Measurements from ENCODE around the gene IL17C. TPM values are rescaled to one million over a fixed set of nuclear protein-coding genes. Genes with fewer than 3 reads are reported as not detected.

Gene IL17C
- polyA plus RNA-seq, 6 donors from 2014 or later: 0.39 to 1.3 (median 0.86) TPM; not detected in 2

- ATAC-seq (ENCODE audit: low read depth in 2 of 2): no peak
- H3K9me3 Mint-ChIP-seq: no peaks in the 10 kb centered on the region
- H3K4me1 Mint-ChIP-seq: peaks cover 43 to 54% (median 48%) of the 10 kb centered on the region in 3 donors
- DNase-seq: no peak
- peak overlapping the region in 2 of 6 donors; percentile 58 to 85 for H3K27ac Mint-ChIP-seq
- H3K27me3 Mint-ChIP-seq: no peaks in the 10 kb centered on the region
- peak overlapping the region in 5 of 8 donors; percentile 10 to 47 (median 27) for H3K4me3 Mint-ChIP-seq
- H3K36me3 Mint-ChIP-seq: peaks cover 0 to 12% of the 10 kb centered on the region in 2 donors
Observed at GRCh38 chr16:88646345-88647034, 8.1 kb downstream of the IL17C start.

- Mint-ChIP-seq H3K27me3 (no peaks in the 10 kb centered on the region), H3K4me1 (peaks cover 38 to 49% (median 48%) of the 10 kb centered on the region in 3 donors), H3K9me3 (no peaks in the 10 kb centered on the region), H3K36me3 (peaks cover 0 to 12% of the 10 kb centered on the region in 2 donors), H3K27ac (peak overlapping the region in 1 of 6 donors; percentile 85), H3K4me3 (peak overlapping the region in 7 of 8 donors; percentile 12 to 92 (median 40))
- no peak for ATAC-seq (ENCODE audit: low read depth in 2 of 2)
- DNase-seq: no peak
Observed at GRCh38 chr16:88647178-88648070, 9.1 kb downstream of the IL17C start.

- peak overlapping the region; percentile 92 to 98 (median 94) for H3K4me3 Mint-ChIP-seq
- ATAC-seq (ENCODE audit: low read depth in 2 of 2) (no peak), DNase-seq (no peak)
- H3K27ac Mint-ChIP-seq: peak overlapping the region in 5 of 6 donors; percentile 68 to 99 (median 93)
- no peaks in the 10 kb centered on the region for H3K27me3 Mint-ChIP-seq
- H3K9me3 Mint-ChIP-seq: no peaks in the 10 kb centered on the region
- H3K36me3 Mint-ChIP-seq: peaks cover 0 to 12% of the 10 kb centered on the region in 2 donors
- H3K4me1 Mint-ChIP-seq: peaks cover 32 to 51% (median 48%) of the 10 kb centered on the region in 3 donors
Observed at GRCh38 chr16:88649195-88649923, 11.0 kb downstream of the IL17C start.

- Mint-ChIP-seq H3K4me1 (peaks cover 25 to 47% (median 42%) of the 10 kb centered on the region in 3 donors), H3K4me3 (peak overlapping the region; percentile 92 to 98 (median 94)), H3K27ac (peak overlapping the region; percentile 80 to 99 (median 92)), H3K36me3 (peaks cover 0 to 7% of the 10 kb centered on the region in 2 donors), H3K9me3 (no peaks in the 10 kb centered on the region), H3K27me3 (no peaks in the 10 kb centered on the region)
- DNase-seq: peak; percentile 79
- ATAC-seq (ENCODE audit: low read depth in 2 of 2): peak; percentile 26 to 36
Observed at GRCh38 chr16:88649924-88650748, 11.8 kb downstream of the IL17C start.

GRCh38 chr16:88650749-88651275 is 12.4 kb downstream of the IL17C start, which contains the start of gene CYBA:
Gene CYBA, minus strand, starts transcription at chr16:88651053. Its CDS starts 40 bp downstream, at chr16:88651013.
- H3K4me1 Mint-ChIP-seq: peaks cover 22 to 42% (median 39%) of the 10 kb centered on the region in 3 donors
- H3K27ac Mint-ChIP-seq: peak within 1 kb of the TSS; percentile 98 to 99 (median 99)
- peak within 1 kb of the TSS; percentile 92 to 98 (median 94) for H3K4me3 Mint-ChIP-seq
- no peaks in the 10 kb centered on the region for H3K27me3 Mint-ChIP-seq
- DNase-seq (peak; percentile 91), ATAC-seq (ENCODE audit: low read depth in 2 of 2) (peak; percentile 78 to 80)
- no peaks in the 10 kb centered on the region for H3K9me3 Mint-ChIP-seq
- peaks cover 0 to 6% of the 10 kb centered on the region in 2 donors for H3K36me3 Mint-ChIP-seq

- ATAC-seq (ENCODE audit: low read depth in 2 of 2) (peak; percentile 79), DNase-seq (peak; percentile 95)
- peak overlapping the region; percentile 92 to 98 (median 94) for H3K4me3 Mint-ChIP-seq
- peaks cover 22 to 42% (median 35%) of the 10 kb centered on the region in 3 donors for H3K4me1 Mint-ChIP-seq
- peak overlapping the region; percentile 98 to 99 (median 99) for H3K27ac Mint-ChIP-seq
- no peaks in the 10 kb centered on the region for H3K9me3 Mint-ChIP-seq
- H3K36me3 Mint-ChIP-seq: peaks cover 0 to 6% of the 10 kb centered on the region in 2 donors
- H3K27me3 Mint-ChIP-seq: no peaks in the 10 kb centered on the region
Observed at GRCh38 chr16:88651276-88651988, 13.1 kb downstream of the IL17C start.

GRCh38 chr16:88651989-88652761 is 13.8 kb downstream of the IL17C start:
- peak overlapping the region; percentile 43 to 98 (median 94) for H3K4me3 Mint-ChIP-seq
- H3K4me1 Mint-ChIP-seq: peaks cover 22 to 42% (median 28%) of the 10 kb centered on the region in 3 donors
- ATAC-seq (ENCODE audit: low read depth in 2 of 2): no peak
- peaks cover 0 to 6% of the 10 kb centered on the region in 2 donors for H3K36me3 Mint-ChIP-seq
- H3K27ac Mint-ChIP-seq: peak overlapping the region; percentile 60 to 99 (median 98)
- no peaks in the 10 kb centered on the region for H3K27me3 Mint-ChIP-seq
- no peak for DNase-seq
- no peaks in the 10 kb centered on the region for H3K9me3 Mint-ChIP-seq

- ATAC-seq (ENCODE audit: low read depth in 2 of 2): no peak
- no peaks in the 10 kb centered on the region for H3K27me3 Mint-ChIP-seq
- no peak for DNase-seq
- peaks cover 0 to 6% of the 10 kb centered on the region in 2 donors for H3K36me3 Mint-ChIP-seq
- H3K9me3 Mint-ChIP-seq: no peaks in the 10 kb centered on the region
- H3K27ac Mint-ChIP-seq: peak overlapping the region; percentile 60 to 99 (median 94)
- H3K4me1 Mint-ChIP-seq: peaks cover 18 to 42% (median 26%) of the 10 kb centered on the region in 3 donors
- peak overlapping the region in 2 of 8 donors; percentile 84 to 96 for H3K4me3 Mint-ChIP-seq
Observed at GRCh38 chr16:88652762-88653063, 14.3 kb downstream of the IL17C start.

GRCh38 chr16:88653101-88653500 is 14.7 kb downstream of the IL17C start:
- Mint-ChIP-seq H3K4me3 (peak overlapping the region in 1 of 8 donors; percentile 47), H3K9me3 (no peaks in the 10 kb centered on the region), H3K4me1 (peaks cover 15 to 40% (median 26%) of the 10 kb centered on the region in 3 donors), H3K27me3 (no peaks in the 10 kb centered on the region), H3K36me3 (peaks cover 0 to 6% of the 10 kb centered on the region in 2 donors), H3K27ac (peak overlapping the region in 4 of 6 donors; percentile 76 to 99 (median 90))
- DNase-seq: no peak
- no peak for ATAC-seq (ENCODE audit: low read depth in 2 of 2)

- DNase-seq: no peak
- Mint-ChIP-seq H3K9me3 (no peaks in the 10 kb centered on the region), H3K4me3 (peak overlapping the region in 2 of 8 donors; percentile 9 to 47)
Observed at GRCh38 chr16:88653596-88654362, 15.4 kb downstream of the IL17C start.

More at GRCh38 chr16:88653596-88654362, 15.4 kb downstream of the IL17C start:
- Mint-ChIP-seq H3K36me3 (peaks cover 0 to 6% of the 10 kb centered on the region in 2 donors), H3K27me3 (no peaks in the 10 kb centered on the region), H3K27ac (peak overlapping the region in 5 of 6 donors; percentile 27 to 99 (median 83)), H3K4me1 (peaks cover 13 to 34% (median 20%) of the 10 kb centered on the region in 3 donors)
- no peak for ATAC-seq (ENCODE audit: low read depth in 2 of 2)

Data from naive B cell (primary cell).